Activated CD4-positive, alpha-beta T cell treated with anti-CD3 and anti-CD28 coated beads, Interleukin-2, amount 50 U/mL, for 24 hours (primary cell): ENCODE measurements around the gene MRPL9.
"Not testable (repeated sequence)": the region's sequence is repeated elsewhere in the genome, so short reads cannot be mapped to it uniquely, and the experiment has no call there.

ENCODE experiments used
- DNase-seq, 2 donors: peaks; one replicate each; pipeline ENCODE4 v3.0.0-alpha.2; 2020; ENCODE audit warnings: low read depth in 1 of 2, low spot score in 1 of 2

Gene MRPL9

GRCh38 chr1:151787689-151788088 lies 24.4 kb upstream of the MRPL9 start:
- no peak for DNase-seq

- no peak for DNase-seq
Observed at GRCh38 chr1:151783796-151784195, 20.5 kb upstream of the MRPL9 start.

- no peak for DNase-seq
Observed at GRCh38 chr1:151782741-151783140, 19.4 kb upstream of the MRPL9 start.

GRCh38 chr1:151782026-151782425 lies 18.7 kb upstream of the MRPL9 start:
- DNase-seq: not testable (repeated sequence)

- not testable (repeated sequence) for DNase-seq
Observed at GRCh38 chr1:151780736-151781135, 17.4 kb upstream of the MRPL9 start.

- DNase-seq: no peak
Observed at GRCh38 chr1:151779852-151780251, 16.6 kb upstream of the MRPL9 start.

GRCh38 chr1:151777317-151777716 lies 14.0 kb upstream of the MRPL9 start:
- DNase-seq: no peak

- DNase-seq: no peak
Observed at GRCh38 chr1:151776665-151777062, 13.4 kb upstream of the MRPL9 start.

GRCh38 chr1:151775894-151776664 lies 12.8 kb upstream of the MRPL9 start:
- no peak for DNase-seq

- DNase-seq: no peak
Observed at GRCh38 chr1:151774256-151774922, 11.1 kb upstream of the MRPL9 start.

GRCh38 chr1:151773702-151774101 lies 10.4 kb upstream of the MRPL9 start:
- no peak for DNase-seq

- DNase-seq: not testable (repeated sequence)
Observed at GRCh38 chr1:151769270-151769669, 6.0 kb upstream of the MRPL9 start.

GRCh38 chr1:151768351-151769066 lies 5.2 kb upstream of the MRPL9 start:
- not testable (repeated sequence) for DNase-seq

GRCh38 chr1:151763990-151764389 lies 694 bp upstream of the MRPL9 start:
- no peak for DNase-seq

GRCh38 chr1:151760597-151761385 lies 2.5 kb downstream of the MRPL9 start:
- DNase-seq: no peak

- DNase-seq: no peak
Observed at GRCh38 chr1:151759241-151759640, 4.1 kb downstream of the MRPL9 start.

GRCh38 chr1:151756291-151756690 lies 7.0 kb downstream of the MRPL9 start:
- no peak for DNase-seq

- DNase-seq: no peak
Observed at GRCh38 chr1:151741516-151741915, 21.8 kb downstream of the MRPL9 start.

GRCh38 chr1:151739590-151740355 lies 23.5 kb downstream of the MRPL9 start:
- no peak for DNase-seq

- no peak for DNase-seq
Observed at GRCh38 chr1:151737479-151737878, 25.8 kb downstream of the MRPL9 start.
